B cell (primary cell): Measurements from ENCODE around the gene SRD5A1. TPM values are rescaled to one million over a fixed set of nuclear protein-coding genes. Genes with fewer than 3 reads are reported as not detected.

Experiments used
- ATAC-seq: fragments of 200-7000 bp; cut with Tn5 transposase; one replicate; pipeline ENCODE4 v1.10.0; 2021; ENCODE audit warnings: low read depth, mild to moderate bottlenecking, moderate number of reproducible peaks, moderate library complexity
- CTCF ChIA-PET: fragments of 350-600 bp; sonication (Branson Sonifier 250); formaldehyde crosslinking; loops from one replicate; lab custom pipeline; 2021; ENCODE audit warnings: antibody characterized with exemption, inconsistent platforms; lab: Charles Lee
- POLR2A ChIA-PET: fragments of 350-600 bp; sonication (Branson Sonifier 250); formaldehyde crosslinking; loops from one replicate; lab custom pipeline; 2021; ENCODE audit warnings: antibody characterized with exemption; lab: Charles Lee
- DNase-seq: peaks from one replicate; pipeline ENCODE4 v3.0.0; 2013
- H2AFZ ChIP-seq: 2 replicates; pipeline ENCODE4 v1.6.1; 2012; ENCODE audit warnings: mild to moderate bottlenecking, low read depth, low read length; ENCODE audit not compliant: insufficient read depth, poor library complexity, severe bottlenecking
- H3K27ac ChIP-seq, 2 donors: 1 replicate in 1 of 2; 2 replicates in 1 of 2; pipeline ENCODE4 v1.5.1; 2012 to 2013; ENCODE audit warnings: low read length in 2 of 2, mild to moderate bottlenecking in 2 of 2, moderate library complexity in 1 of 2
- H3K27me3 ChIP-seq, 4 experiments: fragments of 200-600 bp in 1 of 4; sonication (generic) in 1 of 4; replicated peaks in 1 of 4; 1 replicate in 2 of 4; 2 replicates in 2 of 4; pipeline versions ENCODE4 v1.6.1 to v1.7.0; 2013 to 2016; ENCODE audit warnings: low read length in 3 of 4, mild to moderate bottlenecking in 2 of 4, mixed read lengths in 1 of 4, moderate library complexity in 1 of 4; ENCODE audit not compliant: insufficient read depth in 4 of 4, control insufficient read depth in 3 of 4; ENCODE audit errors: control extremely low read depth in 1 of 4
- H3K36me3 ChIP-seq, 2 experiments: replicated peaks in 1 of 2; 1 replicate in 1 of 2; 2 replicates in 1 of 2; pipeline versions ENCODE4 v1.6.1 to v1.7.1; 2013; ENCODE audit warnings: low read length in 1 of 2; ENCODE audit not compliant: insufficient read depth in 2 of 2, control insufficient read depth in 1 of 2; ENCODE audit errors: control extremely low read depth in 1 of 2, extremely low read depth in 1 of 2
- H3K4me1 ChIP-seq, 2 donors: fragments of 200-600 bp in 1 of 2; sonication (generic) in 1 of 2; 1 replicate in 1 of 2; 2 replicates in 1 of 2; pipeline versions ENCODE4 v1.5.1 to v1.6.1; 2013 to 2017; ENCODE audit warnings: low read length in 2 of 2; ENCODE audit not compliant: control insufficient read depth in 2 of 2, insufficient read depth in 2 of 2
- H3K4me2 ChIP-seq: replicated peaks from 2 replicates; pipeline ENCODE3; 2012; ENCODE audit warnings: mild to moderate bottlenecking, low read depth, low read length; ENCODE audit not compliant: poor library complexity, severe bottlenecking
- H3K4me3 ChIP-seq, 5 experiments: fragments of 200-600 bp in 1 of 5; sonication (generic) in 1 of 5; 1 replicate in 3 of 5; 2 replicates in 2 of 5; pipeline versions ENCODE4 v1.5.1 to v1.7.0; 2011 to 2016; ENCODE audit warnings: low read length in 4 of 5, mild to moderate bottlenecking in 4 of 5, low read depth in 2 of 5, control low read depth in 1 of 5, moderate library complexity in 1 of 5; ENCODE audit not compliant: insufficient read depth in 1 of 5; ENCODE audit errors: control extremely low read depth in 1 of 5, extremely low read depth in 1 of 5
- H3K79me2 ChIP-seq: fragments of 200-600 bp; sonication (generic); one replicate; pipeline ENCODE4 v1.6.0; 2016; ENCODE audit warnings: low read length; ENCODE audit not compliant: control insufficient read depth, insufficient read depth
- H3K9ac ChIP-seq: fragments of 200-600 bp; sonication (generic); 2 replicates; pipeline ENCODE4 v1.6.1; 2017; ENCODE audit warnings: mild to moderate bottlenecking, low read length, moderate library complexity
- H3K9me3 ChIP-seq, 3 donors: one replicate each; pipeline versions ENCODE4 v1.6.1 to v1.7.1; 2013; ENCODE audit warnings: low read length in 2 of 3; ENCODE audit not compliant: control insufficient read depth in 2 of 3, insufficient read depth in 1 of 3; ENCODE audit errors: control extremely low read depth in 1 of 3
- H4K20me1 ChIP-seq: 2 replicates; pipeline ENCODE4 v1.6.0; 2012; ENCODE audit warnings: mild to moderate bottlenecking, low read length; ENCODE audit not compliant: insufficient read depth, control insufficient read depth, poor library complexity, severe bottlenecking
- H3K27ac Mint-ChIP-seq: one replicate; pipeline ENCODE4 v1.8.0; 2021; ENCODE audit warnings: mixed read lengths
- H3K27me3 Mint-ChIP-seq: one replicate; pipeline ENCODE4 v1.8.0; 2021; ENCODE audit warnings: mixed read lengths
- H3K4me1 Mint-ChIP-seq: one replicate; pipeline ENCODE4 v1.8.0; 2021; ENCODE audit warnings: mixed read lengths
- H3K4me3 Mint-ChIP-seq: one replicate; pipeline ENCODE4 v1.8.0; 2021; ENCODE audit warnings: mixed read lengths
- H3K9me3 Mint-ChIP-seq: one replicate; pipeline ENCODE4 v1.8.0; 2022; ENCODE audit warnings: mixed read lengths; ENCODE audit not compliant: insufficient read depth
- CTCF ChIP-seq: fragments of 200-600 bp; IDR thresholded peaks from one replicate; pipeline ENCODE4 v1.8.0; 2022; ENCODE audit warnings: antibody characterized with exemption, mild to moderate bottlenecking
- EZH2 ChIP-seq: IDR thresholded peaks from 2 replicates; pipeline ENCODE4 v1.6.1; 2012; ENCODE audit warnings: borderline replicate concordance, low read depth, mild to moderate bottlenecking, moderate library complexity, low read length; ENCODE audit not compliant: insufficient read depth, poor library complexity, severe bottlenecking
- WGBS: methylation state at CpG from one replicate; pipeline ENCODE4 v1.1.5; 2013; ENCODE audit warnings: missing lambda C conversion rate; ENCODE audit not compliant: insufficient coverage; 5-methylcytosine and 5-hydroxymethylcytosine counted together
- intact Hi-C: fragments of 100-400 bp; cut with micrococcal nuclease; formaldehyde crosslinking; loops from one replicate; pipeline ENCODE4 v1.10.0; 2022
- polyA plus RNA-seq: library from polyadenylated mRNA; depleted of rRNA; stranded (reverse); fragments of >200 nt; gene quantifications from 2 replicates; pipeline ENCODE4 v1.2.3, GENCODE V29; 2012
- total RNA-seq, 2 donors: library from RNA; stranded (reverse); fragments of 120-200 nt in 1 of 2; gene quantifications; 1 replicate in 1 of 2; 2 replicates in 1 of 2; pipeline versions ENCODE4 v1.2.3 to v1.2.4, GENCODE V29; 2013 to 2022

SRD5A1 gene
- total and polyA plus RNA-seq, 2 donors (not counting 1 experiment from before 2014, with no cell fraction given) = 17.2 to 29.2 TPM

- Histone ChIP-seq H4K20me1 (peaks cover 85% of the 10 kb centered on the region), H3K4me2 (no peak overlapping the region), H3K4me3 (no peak overlapping the region), H3K36me3 (peaks cover 0 to 13% of the 10 kb centered on the region in 2 experiments), H3K79me2 (peaks cover 99% of the 10 kb centered on the region), H2AFZ (no peak overlapping the region), H3K9ac (no peak overlapping the region), H3K4me1 (peaks cover 61 to 66% of the 10 kb centered on the region in 2 donors), H3K27me3 (no peaks in the 10 kb centered on the region), H3K9me3 (no peaks in the 10 kb centered on the region), H3K27ac (no peak overlapping the region)
- ChIA-PET CTCF (no interaction called here), POLR2A (no interaction called here)
- Mint-ChIP-seq H3K9me3 (no peaks in the 10 kb centered on the region), H3K27ac (peak overlapping the region; percentile 11), H3K4me3 (no peak overlapping the region), H3K27me3 (no peaks in the 10 kb centered on the region), H3K4me1 (peaks cover 90% of the 10 kb centered on the region)
- no peak for ATAC-seq
- no peak for DNase-seq
- WGBS = 69% methylated on average over 4 of the region's 5 CpGs
- TF ChIP-seq EZH2 (no peak), CTCF (no peak)
- intact Hi-C loops = loop anchor here (10.0 kb wide), 1 partner anchor 1225 kb away; no protein-coding TSS in a partner anchor
Observed at GRCh38 chr5:6719896-6720560, 86.8 kb downstream of the SRD5A1 start.

- Histone ChIP-seq H3K27ac (no peak overlapping the region), H3K27me3 (no peaks in the 10 kb centered on the region), H3K9ac (no peak overlapping the region), H3K79me2 (peaks cover 99% of the 10 kb centered on the region), H3K36me3 (peaks cover 0 to 13% of the 10 kb centered on the region in 2 experiments), H3K9me3 (no peaks in the 10 kb centered on the region), H3K4me2 (no peak overlapping the region), H2AFZ (no peak overlapping the region), H3K4me1 (peaks cover 56 to 61% of the 10 kb centered on the region in 2 donors), H4K20me1 (peaks cover 80% of the 10 kb centered on the region), H3K4me3 (no peak overlapping the region)
- no peaks in the 10 kb centered on the region for H3K27me3 Mint-ChIP-seq
- H3K4me3 Mint-ChIP-seq = no peak overlapping the region
- TF ChIP-seq EZH2 (no peak), CTCF (no peak)
- no peaks in the 10 kb centered on the region for H3K9me3 Mint-ChIP-seq
- H3K4me1 Mint-ChIP-seq = peaks cover 89% of the 10 kb centered on the region
- DNase-seq (no peak), ATAC-seq (no peak)
- CTCF ChIA-PET = no interaction called here
- intact Hi-C loops = no loop called here
- 95% methylated on average over 2 of the region's 6 CpGs for WGBS
- POLR2A ChIA-PET = no interaction called here
- no peak overlapping the region for H3K27ac Mint-ChIP-seq
Observed at GRCh38 chr5:6720561-6720921, 87.3 kb downstream of the SRD5A1 start.
